ENCODE data around the gene MGAT3. TPM values are rescaled to one million over a fixed set of nuclear protein-coding genes. Genes with fewer than 3 reads are reported as not detected.

The MGAT3 gene
- total and polyA plus RNA-seq, 2 of the 13 experiments (the other 11 are each of a cell fraction or from before 2014, with no cell fraction given): 0.11 to 0.15 TPM

GRCh38 chr22:39478441-39478850, 21.6 kb downstream of the MGAT3 start (continued):
- 0 out of 2 replicates have a peak, but pooled peaks have one; percentile 79 for TF ChIP-seq BCL3 (CRISPR knock-in tag; IDR thresholded peaks at IDR 0.05)
- TF ChIP-seq ZBTB7A (CRISPR knock-in tag; IDR thresholded peaks at IDR 0.05): no peak
- peak; percentile 72 for TF ChIP-seq THRA (CRISPR knock-in tag; IDR thresholded peaks at IDR 0.05; ENCODE audit: borderline replicate concordance)
- TF ChIP-seq ZNF282 (IDR thresholded peaks at IDR 0.05; ENCODE audit: partially characterized antibody): no peak
- no peak for TF ChIP-seq RFX5 (IDR thresholded peaks at IDR 0.05; ENCODE audit: low read depth, low read length)
- TF ChIP-seq ARID3A (IDR thresholded peaks at IDR 0.05; ENCODE audit: low read depth, low read length): no peak
- peak; percentile 50; the same call in 1 of the 2 replicates for TF ChIP-seq NKX3-1 (CRISPR knock-in tag; IDR thresholded peaks at IDR 0.05)
- no peak for TF ChIP-seq ZNF800 (CRISPR knock-in tag; IDR thresholded peaks at IDR 0.05)
- no peak for TF ChIP-seq RFX1 (IDR thresholded peaks at IDR 0.05)
- TF ChIP-seq ZNF83 (CRISPR knock-in tag; IDR thresholded peaks at IDR 0.05; ENCODE audit: borderline replicate concordance): no peak
- TF ChIP-seq HIVEP1 (CRISPR knock-in tag; IDR thresholded peaks at IDR 0.05): no peak
- no peak for TF ChIP-seq ZSCAN31 (CRISPR knock-in tag; IDR thresholded peaks at IDR 0.05; ENCODE audit: low read depth)
- TF ChIP-seq HNF1A (IDR thresholded peaks at IDR 0.05; ENCODE audit: low read depth): no peak
- no peak for TF ChIP-seq HNF1A (CRISPR knock-in tag; IDR thresholded peaks at IDR 0.05; ENCODE audit: borderline replicate concordance)
- no peak for TF ChIP-seq E2F1 (CRISPR knock-in tag; IDR thresholded peaks at IDR 0.05)
- TF ChIP-seq ZFX (CRISPR knock-in tag; IDR thresholded peaks at IDR 0.05; ENCODE audit: low read depth): no peak
- no peak for TF ChIP-seq MTA3 (CRISPR knock-in tag; IDR thresholded peaks at IDR 0.05)
- TF ChIP-seq ZNF235 (CRISPR knock-in tag; IDR thresholded peaks at IDR 0.05; ENCODE audit: borderline replicate concordance): no peak
- TF ChIP-seq HDAC1 (CRISPR knock-in tag; IDR thresholded peaks at IDR 0.05): peak; percentile 37; the same call in 1 of the 2 replicates
- TF ChIP-seq KLF6 (CRISPR knock-in tag; IDR thresholded peaks at IDR 0.05): peak; percentile 97
